HepG2 (cell line): ENCODE results near the gene PROS1. TPM values are rescaled to one million over a fixed set of nuclear protein-coding genes. Genes with fewer than 3 reads are reported as not detected.

Source experiments
- ATAC-seq: fragments of 200-7000 bp; cut with Tn5 transposase; 3 replicates; pipeline ENCODE4 v1.9.1; 2020; ENCODE audit warnings: mild to moderate bottlenecking, moderate library complexity
- BruUV-seq: library from RNA; stranded (reverse); fragments of 400-500 nt; replicated peaks from 2 replicates; lab custom pipeline; 2021; lab: Mats Ljungman, UMichigan
- CTCF ChIA-PET: fragments of 300-600 bp; formaldehyde crosslinking; extraction: SDS; loops from one replicate; lab custom pipeline; 2021; ENCODE audit warnings: low total read pairs, inconsistent platforms, low intra/inter-chr PET ratio; lab: Yijun Ruan, JAX
- POLR2A ChIA-PET: fragments of 350-600 bp; sonication (Branson Sonifier 250); formaldehyde crosslinking; loops from one replicate; lab custom pipeline; 2020; ENCODE audit warnings: antibody characterized with exemption, inconsistent platforms; lab: Yijun Ruan, JAX
- DNase-seq: peaks from one replicate; pipeline ENCODE4 v3.0.0-alpha.2; 2015; ENCODE audit warnings: low spot score
- FAIRE-seq: peaks from 3 replicates; lab custom pipeline; 2011; peaks lifted over from hg19 to GRCh38; lab: Jason Lieb, UNC
- H2AFZ ChIP-seq: one replicate; pipeline ENCODE4 v1.6.1; 2011; ENCODE audit warnings: low read length, inconsistent platforms
- H3K27ac ChIP-seq: fragments of 300-600 bp; 3 replicates; pipeline ENCODE4 v1.8.0; 2011; ENCODE audit warnings: mixed run types, mild to moderate bottlenecking, mixed read lengths, low read length, inconsistent platforms; ENCODE audit not compliant: insufficient read depth; ENCODE audit errors: extremely low read length
- H3K27me3 ChIP-seq, 2 experiments: fragments of 200-600 bp in 1 of 2; 2 replicates in 1 of 2; 3 replicates in 1 of 2; pipeline versions ENCODE4 v1.6.0 to v1.8.0; 2011; ENCODE audit warnings: low read length in 2 of 2, mild to moderate bottlenecking in 2 of 2, moderate library complexity in 2 of 2, inconsistent platforms in 1 of 2; ENCODE audit not compliant: insufficient read depth in 2 of 2, control insufficient read depth in 1 of 2
- H3K36me3 ChIP-seq, 2 experiments: fragments of 200-600 bp in 1 of 2; replicated peaks in 1 of 2; 2 replicates in 1 of 2; 3 replicates in 1 of 2; pipeline versions ENCODE4 v1.5.1 to v1.8.0; 2011; ENCODE audit warnings: low read length in 2 of 2, inconsistent platforms in 1 of 2; ENCODE audit not compliant: insufficient read depth in 2 of 2, control insufficient read depth in 1 of 2
- H3K4me1 ChIP-seq: 2 replicates; pipeline ENCODE4 v1.5.1; 2012; ENCODE audit warnings: low read length, inconsistent platforms; ENCODE audit not compliant: insufficient read depth
- H3K4me2 ChIP-seq: 2 replicates; pipeline ENCODE4 v1.6.0; 2011; ENCODE audit warnings: low read depth, low read length, inconsistent platforms
- H3K4me3 ChIP-seq, 3 experiments: fragments of 200-600 bp in 1 of 3; sonication (generic), shearing (Covaris generic) in 1 of 3; replicated peaks in 1 of 3; 2 replicates each; pipeline ENCODE4 v1.5.1; 2011 to 2016; ENCODE audit warnings: low read length in 3 of 3, inconsistent platforms in 2 of 3, low read depth in 2 of 3, mild to moderate bottlenecking in 2 of 3, control low read depth in 1 of 3, mixed read lengths in 1 of 3; ENCODE audit not compliant: insufficient read depth in 1 of 3
- H3K79me2 ChIP-seq: one replicate; pipeline ENCODE4 v1.6.1; 2011; ENCODE audit warnings: low read length, inconsistent platforms; ENCODE audit not compliant: insufficient read depth
- H3K9ac ChIP-seq: 2 replicates; pipeline ENCODE4 v1.6.0; 2011; ENCODE audit warnings: mild to moderate bottlenecking, low read depth, low read length, inconsistent platforms; ENCODE audit not compliant: insufficient read depth
- H3K9me3 ChIP-seq: 2 replicates; pipeline ENCODE4 v1.5.1; 2012; ENCODE audit warnings: mild to moderate bottlenecking, low read length
- H4K20me1 ChIP-seq: 2 replicates; pipeline ENCODE4 v1.6.0; 2011; ENCODE audit warnings: inconsistent platforms, mild to moderate bottlenecking, low read length, moderate library complexity; ENCODE audit not compliant: insufficient read depth
- ARID2 ChIP-seq: sonication (generic); formaldehyde crosslinking; IDR thresholded peaks from 2 replicates; pipeline ENCODE4 v1.8.1; 2022; ENCODE audit warnings: mild to moderate bottlenecking, missing genetic modification reagents, borderline replicate concordance
- HES4 ChIP-seq: sonication (generic); formaldehyde crosslinking; IDR thresholded peaks from 2 replicates; pipeline ENCODE4 v1.9.0; 2021; ENCODE audit warnings: mild to moderate bottlenecking, missing genetic modification reagents, borderline replicate concordance
- HIC2 ChIP-seq: sonication (generic); formaldehyde crosslinking; IDR thresholded peaks from 2 replicates; pipeline ENCODE4 v1.9.0; 2022; ENCODE audit warnings: low read depth, missing genetic modification reagents
- SMYD3 ChIP-seq: sonication (generic); formaldehyde crosslinking; IDR thresholded peaks from 2 replicates; pipeline ENCODE4 v1.8.1; 2023; ENCODE audit warnings: mild to moderate bottlenecking, missing genetic modification reagents
- TBP ChIP-seq: sonication (generic); formaldehyde crosslinking; IDR thresholded peaks from 2 replicates; pipeline ENCODE4 v1.5.0; 2020; ENCODE audit warnings: missing genetic modification reagents
- ZBTB3 ChIP-seq: sonication (generic); formaldehyde crosslinking; IDR thresholded peaks from 2 replicates; pipeline ENCODE4 v1.4.0; 2020; ENCODE audit warnings: low read depth, mild to moderate bottlenecking, moderate library complexity, missing genetic modification reagents, borderline replicate concordance
- ZNF224 ChIP-seq: sonication (generic); formaldehyde crosslinking; IDR thresholded peaks from 2 replicates; pipeline ENCODE4 v1.5.0; 2020; ENCODE audit warnings: mild to moderate bottlenecking, missing genetic modification reagents
- ZNF556 ChIP-seq: sonication (generic); formaldehyde crosslinking; IDR thresholded peaks from 2 replicates; pipeline ENCODE4 v1.4.0; 2020; ENCODE audit warnings: mild to moderate bottlenecking, missing genetic modification reagents, borderline replicate concordance
- WGBS: methylation state at CpG from one replicate; pipeline ENCODE4 v1.1.6; 2017; ENCODE audit warnings: low lambda C conversion rate; 5-methylcytosine and 5-hydroxymethylcytosine counted together
- in situ Hi-C: cut with HindIII; loops from 2 replicates; pipeline ENCODE4 v1.10.0; 2017; ENCODE audit warnings: low pct_unique_long_range_greater_than_20kb; ENCODE audit not compliant: extremely low pct_ligation_motif_present
- intact Hi-C: fragments of 100-400 bp; cut with micrococcal nuclease; formaldehyde crosslinking; loops from one replicate; pipeline ENCODE4 v1.10.0; 2022; ENCODE audit not compliant: unreplicated experiment
- polyA plus RNA-seq, 8 experiments: library from polyadenylated mRNA; depleted of rRNA in 3 of 8; stranded (reverse) in 7 of 8; unstranded in 1 of 8; fragments of >200 nt; fragmentation: Illumina TruSeq in 4 of 8; extraction: Trizol in 4 of 8; gene quantifications; 2 replicates each; pipeline versions ENCODE4 v1.2.1 to v1.2.3, GENCODE V29; 2011 to 2016; ENCODE audit warnings: low read depth in 4 of 8, missing spikeins in 1 of 8, mixed read lengths in 1 of 8; ENCODE audit not compliant: insufficient read depth in 1 of 8
- total RNA-seq, 5 experiments: library from RNA; depleted of rRNA; stranded (reverse); fragments of >200 nt; fragmentation: Illumina TruSeq; extraction: Trizol; gene quantifications; 2 replicates each; pipeline ENCODE4 v1.2.3, GENCODE V29; 2016; ENCODE audit warnings: low read depth in 1 of 5

PROS1 gene
- total and polyA plus RNA-seq, 2 of the 13 experiments (the other 11 are each of a cell fraction or from before 2014, with no cell fraction given): 63.8 to 76.8 TPM

DNA sequence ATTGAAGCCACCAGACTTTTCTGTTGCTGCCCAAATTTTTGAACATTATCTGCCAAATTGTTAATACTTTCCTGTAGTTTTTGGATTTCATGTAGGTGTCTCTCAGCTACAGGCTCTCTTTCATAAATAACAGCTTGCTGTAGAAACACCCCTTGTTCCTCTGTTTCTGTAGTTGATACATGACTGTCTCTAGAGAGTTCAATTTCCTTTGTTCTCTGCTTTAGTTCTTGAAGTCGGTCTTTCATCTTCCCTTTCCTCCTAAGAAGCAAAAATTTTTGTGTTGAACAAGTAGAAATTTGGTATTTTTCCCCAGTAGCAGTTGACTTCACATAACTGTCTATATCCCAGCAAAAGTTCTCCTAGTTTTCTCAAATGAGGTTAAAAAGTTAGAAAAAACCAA is 41.3 kb upstream of the PROS1 start (continued):
- no peak for TF ChIP-seq HIC2 (CRISPR knock-in tag)
- no peak for TF ChIP-seq ZBTB3 (CRISPR knock-in tag)
- TF ChIP-seq ARID2 (CRISPR knock-in tag): no peak
- no peak for TF ChIP-seq ZNF556 (CRISPR knock-in tag)

DNA sequence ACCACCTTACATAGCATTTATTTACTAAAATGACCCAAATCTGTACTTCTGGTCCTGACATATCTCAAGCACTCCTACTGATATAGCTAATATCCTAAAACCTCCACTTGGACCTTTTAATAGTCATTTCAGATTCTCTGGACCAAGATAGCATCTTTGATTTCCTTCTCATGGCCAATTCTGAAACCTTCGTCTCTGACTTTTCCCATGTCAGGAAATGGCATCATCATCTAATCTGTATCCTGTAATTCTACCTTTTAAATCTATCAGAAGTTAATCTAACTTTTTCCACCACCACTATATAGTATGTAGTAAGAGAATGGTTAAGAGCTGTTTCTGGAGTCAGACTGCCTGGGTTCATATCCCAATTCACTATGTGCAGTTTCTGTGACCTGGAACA is 38.5 kb upstream of the PROS1 start:
- Histone ChIP-seq H3K4me3 (no peak overlapping the region), H3K9me3 (no peaks in the 10 kb centered on the region), H3K27ac (no peak overlapping the region), H3K4me2 (no peak overlapping the region), H4K20me1 (no peaks in the 10 kb centered on the region), H3K9ac (no peak overlapping the region), H3K79me2 (no peaks in the 10 kb centered on the region), H3K36me3 (no peaks in the 10 kb centered on the region), H3K27me3 (no peaks in the 10 kb centered on the region), H3K4me1 (no peaks in the 10 kb centered on the region), H2AFZ (no peak overlapping the region)
- ATAC-seq (no peak), FAIRE-seq (no peak), DNase-seq (no peak)
- BruUV-seq: no TSS peak
- TF ChIP-seq TBP (CRISPR knock-in tag) (no peak), ZNF224 (CRISPR knock-in tag) (no peak), HES4 (CRISPR knock-in tag) (no peak), SMYD3 (CRISPR knock-in tag) (no peak)
- intact Hi-C loops: no loop called here
- WGBS: 100% methylated on average over 1 of the region's 1 CpG
- ChIA-PET POLR2A (no interaction called here), CTCF (no interaction called here)
- in situ Hi-C loops: no loop called here
